ENCODE results near the gene FEM1B.

Gene FEM1B

DNA sequence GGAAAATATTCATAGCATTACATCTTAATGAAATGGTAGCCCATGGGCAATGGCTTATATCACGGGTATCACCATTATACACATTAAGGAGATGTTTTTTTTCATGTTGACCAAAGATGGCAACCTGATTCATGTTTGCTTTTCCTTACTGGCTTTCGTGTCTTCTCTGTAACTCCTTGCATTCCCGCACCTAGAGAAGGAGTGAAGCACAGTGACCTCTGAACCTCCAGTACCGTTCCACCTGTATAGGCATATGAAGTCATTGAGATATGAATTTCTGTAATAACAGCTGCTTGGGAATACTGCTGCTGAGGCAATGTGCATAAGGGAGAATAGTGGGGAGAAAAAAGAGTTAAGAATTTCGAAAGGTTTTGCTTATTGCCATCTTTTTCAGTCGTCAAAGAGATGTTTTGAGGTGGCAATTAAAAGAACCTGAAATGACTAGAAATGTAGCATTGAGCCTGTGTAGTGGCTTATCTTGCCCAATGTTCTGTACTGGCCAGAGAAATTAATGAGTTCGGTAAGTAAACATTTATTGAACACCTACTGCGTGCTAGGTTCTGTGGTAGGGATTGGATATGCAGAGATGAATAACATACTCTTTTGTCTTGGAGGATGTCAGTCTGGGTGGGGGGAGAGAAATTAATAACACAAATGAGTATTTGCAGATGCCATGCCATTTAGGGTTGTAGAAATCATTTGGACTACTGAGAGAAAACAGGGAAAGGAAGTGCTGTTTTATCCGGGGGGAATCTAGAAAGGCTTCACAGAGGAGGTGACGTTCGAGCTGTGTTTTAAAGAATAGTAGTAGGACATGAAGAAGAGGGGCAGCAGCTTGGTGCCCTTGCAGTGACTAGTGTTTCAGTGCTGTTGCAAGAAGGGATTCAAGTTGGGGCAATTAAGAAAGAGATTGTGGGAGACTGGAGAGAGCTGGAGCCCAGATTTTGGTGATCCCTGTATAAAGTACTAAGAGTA is 2.5 kb downstream of the FEM1B start:
- Histone ChIP-seq H3K27ac (peak overlapping the region in 16 of 21 experiments; percentile 3 to 100 (median 96)), H3K4me3 (peak overlapping the region; percentile 64 to 91 (median 86))

DNA sequence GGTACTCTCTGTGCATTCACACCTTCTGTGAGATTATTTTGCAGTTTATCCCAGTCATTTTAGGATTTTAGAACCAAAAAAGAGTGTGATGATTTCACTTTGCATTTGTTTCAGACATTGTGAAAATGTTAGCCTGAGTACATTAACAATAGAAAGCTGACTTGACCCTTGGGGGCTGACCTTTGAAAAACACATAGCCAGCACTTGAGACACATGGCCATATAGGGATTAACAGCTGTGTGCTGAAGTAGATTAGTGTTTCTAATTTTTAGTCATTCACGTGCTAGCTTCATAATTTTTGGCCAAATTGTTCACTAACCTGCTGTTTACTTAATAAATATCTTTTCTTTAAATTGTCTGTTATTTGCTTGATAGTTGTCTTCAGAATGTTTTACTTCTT is 3.5 kb downstream of the FEM1B start:
- peak overlapping the region in 6 of 7 experiments; percentile 0 to 91 (median 74) for H3K4me3 ChIP-seq
- peak overlapping the region in 17 of 21 experiments; percentile 4 to 100 (median 66) for H3K27ac ChIP-seq

GRCh38 chr15:68283401-68283800 is 5.9 kb downstream of the FEM1B start:
- Histone ChIP-seq H3K27ac (peak overlapping the region in 1 of 21 experiments; percentile 67), H3K4me3 (no peak overlapping the region)

- Histone ChIP-seq H3K4me3 (no peak overlapping the region), H3K27ac (peak overlapping the region in 2 of 21 experiments; percentile 1 to 39)
Observed at GRCh38 chr15:68284616-68285258, 7.2 kb downstream of the FEM1B start.

DNA sequence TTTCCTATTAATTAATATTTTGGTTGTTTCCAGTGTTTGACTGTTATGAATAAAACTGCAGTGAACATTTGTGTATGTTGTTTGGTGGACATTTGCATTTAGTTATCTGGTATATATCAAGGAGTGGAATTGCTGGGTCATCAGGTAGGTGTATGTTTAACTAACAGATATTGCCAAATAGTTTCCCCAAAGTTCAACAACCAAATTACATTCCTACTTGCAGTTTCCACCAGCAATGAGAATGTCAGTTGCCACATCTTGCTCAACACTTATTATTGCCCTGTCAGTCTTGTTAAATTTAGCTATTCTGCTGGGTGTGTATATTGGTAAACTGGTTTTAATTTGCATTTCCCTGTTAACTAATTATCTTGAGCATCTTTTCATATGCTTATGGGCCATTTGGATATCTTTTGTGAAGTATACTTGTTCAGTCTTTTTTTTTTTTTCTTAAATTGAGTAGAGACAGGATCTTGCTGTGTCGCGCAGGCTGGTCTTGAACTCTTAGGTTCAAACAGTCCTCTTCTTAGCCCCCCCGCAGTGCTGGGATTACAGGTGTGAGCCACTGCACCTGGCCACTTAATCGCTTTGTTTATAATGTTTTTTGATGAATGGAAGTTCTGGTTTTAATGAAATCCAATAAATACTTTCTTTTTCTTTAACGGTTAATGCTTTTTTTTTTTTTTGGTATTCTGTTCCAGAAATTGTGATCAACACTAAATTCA is 7.9 kb downstream of the FEM1B start:
- no peak overlapping the region for H3K4me3 ChIP-seq
- peak overlapping the region in 3 of 21 experiments; percentile 1 to 39 (median 20) for H3K27ac ChIP-seq

- H3K4me3 ChIP-seq: no peak overlapping the region
Observed at GRCh38 chr15:68286256-68286655, 8.7 kb downstream of the FEM1B start.

DNA sequence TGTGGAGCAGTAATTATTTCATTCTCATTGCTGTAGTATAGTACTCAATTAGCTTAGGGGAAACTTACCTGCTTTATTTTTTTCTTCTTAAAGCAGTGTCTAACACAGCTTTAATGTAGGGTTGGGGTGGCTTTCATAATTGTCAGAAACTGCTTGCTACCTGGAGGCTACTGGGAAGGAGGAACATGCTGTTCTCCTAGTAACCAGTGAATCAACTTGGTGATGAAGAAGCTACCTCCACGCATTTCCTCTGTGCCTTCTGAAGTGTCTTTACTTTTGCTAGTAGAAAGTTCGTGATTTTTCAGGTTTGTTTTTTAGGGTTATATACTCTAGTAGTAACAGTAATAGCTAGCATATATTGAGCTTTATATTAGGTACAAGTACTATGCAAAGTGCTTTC is 11.5 kb downstream of the FEM1B start:
- Histone ChIP-seq H3K4me3 (no peak overlapping the region), H3K27ac (no peak overlapping the region)

More at GRCh38 chr15:68286256-68286655, 8.7 kb downstream of the FEM1B start:
- peak overlapping the region in 1 of 21 experiments; percentile 21 for H3K27ac ChIP-seq

DNA sequence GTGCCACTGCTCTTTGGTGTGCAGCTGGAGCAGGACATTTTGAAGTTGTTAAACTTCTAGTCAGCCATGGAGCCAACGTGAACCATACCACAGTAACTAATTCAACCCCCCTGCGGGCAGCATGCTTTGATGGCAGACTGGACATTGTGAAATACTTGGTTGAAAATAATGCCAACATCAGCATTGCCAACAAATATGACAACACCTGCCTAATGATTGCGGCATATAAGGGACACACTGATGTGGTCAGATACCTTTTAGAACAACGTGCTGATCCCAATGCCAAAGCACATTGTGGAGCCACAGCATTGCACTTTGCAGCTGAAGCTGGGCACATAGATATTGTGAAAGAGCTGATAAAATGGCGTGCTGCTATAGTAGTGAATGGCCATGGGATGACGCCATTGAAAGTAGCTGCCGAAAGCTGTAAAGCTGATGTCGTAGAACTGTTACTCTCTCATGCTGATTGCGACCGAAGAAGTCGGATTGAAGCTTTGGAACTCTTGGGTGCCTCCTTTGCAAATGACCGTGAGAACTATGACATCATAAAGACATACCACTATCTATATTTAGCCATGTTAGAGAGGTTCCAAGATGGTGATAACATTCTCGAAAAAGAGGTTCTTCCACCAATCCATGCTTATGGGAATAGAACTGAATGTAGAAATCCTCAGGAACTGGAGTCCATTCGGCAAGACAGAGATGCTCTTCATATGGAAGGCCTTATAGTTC is 12.2 kb downstream of the FEM1B start:
- H3K4me3 ChIP-seq: no peak overlapping the region
- no peak overlapping the region for H3K27ac ChIP-seq

DNA sequence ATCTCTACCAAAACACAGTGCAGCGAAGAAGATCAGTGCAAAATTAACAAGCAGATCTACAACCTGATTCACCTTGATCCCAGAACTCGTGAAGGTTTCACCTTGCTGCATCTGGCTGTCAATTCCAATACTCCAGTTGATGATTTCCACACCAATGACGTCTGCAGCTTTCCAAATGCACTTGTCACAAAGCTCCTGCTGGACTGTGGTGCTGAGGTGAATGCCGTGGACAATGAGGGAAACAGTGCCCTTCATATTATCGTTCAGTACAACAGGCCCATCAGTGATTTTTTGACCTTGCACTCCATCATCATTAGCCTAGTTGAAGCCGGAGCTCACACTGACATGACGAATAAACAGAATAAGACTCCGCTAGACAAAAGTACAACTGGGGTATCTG is 13.2 kb downstream of the FEM1B start:
- H3K27ac ChIP-seq: no peak overlapping the region
- H3K4me3 ChIP-seq: no peak overlapping the region

- Histone ChIP-seq H3K27ac (no peak overlapping the region), H3K4me3 (no peak overlapping the region)
Observed at GRCh38 chr15:68292157-68292781, 14.7 kb downstream of the FEM1B start.

DNA sequence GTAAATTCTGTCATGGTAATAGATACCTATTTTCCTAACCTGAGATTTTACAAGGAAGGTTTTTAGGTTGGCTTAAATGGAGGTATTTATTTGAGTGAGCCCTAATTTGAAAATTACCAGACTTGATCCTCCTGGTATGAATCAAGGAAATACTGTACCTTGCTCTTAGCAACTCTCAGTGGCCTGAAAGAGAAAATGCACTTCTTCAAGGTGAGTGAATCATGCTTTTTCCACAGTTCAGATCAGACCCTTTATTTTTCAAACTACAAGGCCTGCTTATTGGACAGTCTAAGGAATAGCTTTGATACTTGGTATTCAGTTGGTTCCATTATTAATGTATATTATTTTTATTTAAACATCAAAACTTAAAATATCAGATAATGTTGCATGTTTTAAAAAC is 15.4 kb downstream of the FEM1B start:
- Histone ChIP-seq H3K4me3 (no peak overlapping the region), H3K27ac (no peak overlapping the region)

DNA sequence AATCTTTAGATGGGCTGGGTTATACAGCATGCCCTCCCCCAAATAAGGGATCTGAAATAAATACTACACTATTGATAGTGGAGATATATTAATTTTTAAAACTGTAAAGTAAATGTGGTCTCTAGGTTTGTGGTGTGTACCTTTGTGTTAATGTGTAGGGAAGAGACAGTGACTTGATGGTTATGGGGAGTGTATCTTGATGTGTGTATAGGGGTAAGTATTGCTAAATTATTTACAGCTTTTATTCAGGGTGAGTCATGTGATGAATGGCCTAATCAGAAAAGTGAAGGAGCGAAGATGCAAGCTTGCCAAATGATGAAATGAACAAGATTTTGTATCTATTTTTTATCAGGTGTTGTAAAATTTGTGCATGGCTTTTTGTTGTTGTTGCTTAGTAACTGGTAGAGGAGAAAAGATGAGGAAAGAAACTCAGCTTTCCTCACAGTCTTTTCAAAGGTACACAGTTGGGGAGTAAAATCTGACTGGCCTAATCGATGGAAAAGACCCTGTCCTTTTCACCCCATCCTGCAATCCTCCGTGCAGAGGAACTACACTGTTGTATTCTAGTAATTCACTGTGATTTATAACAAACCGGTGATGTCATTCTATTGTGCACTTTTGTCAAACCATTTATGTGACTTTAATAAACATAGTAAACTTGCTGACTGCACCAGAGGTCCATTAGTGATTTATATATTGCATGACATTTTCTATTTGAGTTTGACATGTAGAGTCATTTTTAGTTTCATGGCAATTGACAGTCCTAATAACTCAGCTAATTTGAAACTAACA is 17.7 kb downstream of the FEM1B start:
- no peak overlapping the region for H3K27ac ChIP-seq
- no peak overlapping the region for H3K4me3 ChIP-seq

GRCh38 chr15:68298336-68298735 is 20.8 kb downstream of the FEM1B start:
- no peak overlapping the region for H3K4me3 ChIP-seq
- peak overlapping the region in 12 of 21 experiments; percentile 8 to 87 (median 64) for H3K27ac ChIP-seq

- H3K4me3 ChIP-seq: peak overlapping the region in 5 of 7 experiments; percentile 7 to 26 (median 15)
- peak overlapping the region in 20 of 21 experiments; percentile 5 to 87 (median 50) for H3K27ac ChIP-seq
Observed at GRCh38 chr15:68298882-68299381, 21.4 kb downstream of the FEM1B start.

DNA sequence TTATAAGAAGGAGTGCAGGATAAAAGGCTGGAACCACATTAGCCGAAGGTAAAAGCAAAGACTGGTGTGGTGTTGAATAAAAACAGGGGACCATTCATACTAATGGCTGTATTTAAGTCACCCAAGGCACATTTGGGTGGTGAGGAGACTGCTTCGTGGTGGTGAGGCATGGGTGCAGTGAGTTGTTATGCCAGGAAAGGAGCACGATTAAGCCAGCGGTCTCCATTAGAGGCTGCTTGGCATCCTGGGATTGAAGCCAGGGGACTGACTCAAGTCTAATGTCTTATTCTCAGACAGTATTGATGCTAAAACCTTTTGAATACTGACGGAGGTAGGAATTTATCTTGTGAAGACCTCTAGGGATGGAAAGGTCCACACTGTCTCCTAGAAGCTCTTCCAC is 21.9 kb downstream of the FEM1B start:
- peak overlapping the region in 18 of 21 experiments; percentile 8 to 87 (median 50) for H3K27ac ChIP-seq
- H3K4me3 ChIP-seq: peak overlapping the region in 2 of 7 experiments; percentile 17 to 26

DNA sequence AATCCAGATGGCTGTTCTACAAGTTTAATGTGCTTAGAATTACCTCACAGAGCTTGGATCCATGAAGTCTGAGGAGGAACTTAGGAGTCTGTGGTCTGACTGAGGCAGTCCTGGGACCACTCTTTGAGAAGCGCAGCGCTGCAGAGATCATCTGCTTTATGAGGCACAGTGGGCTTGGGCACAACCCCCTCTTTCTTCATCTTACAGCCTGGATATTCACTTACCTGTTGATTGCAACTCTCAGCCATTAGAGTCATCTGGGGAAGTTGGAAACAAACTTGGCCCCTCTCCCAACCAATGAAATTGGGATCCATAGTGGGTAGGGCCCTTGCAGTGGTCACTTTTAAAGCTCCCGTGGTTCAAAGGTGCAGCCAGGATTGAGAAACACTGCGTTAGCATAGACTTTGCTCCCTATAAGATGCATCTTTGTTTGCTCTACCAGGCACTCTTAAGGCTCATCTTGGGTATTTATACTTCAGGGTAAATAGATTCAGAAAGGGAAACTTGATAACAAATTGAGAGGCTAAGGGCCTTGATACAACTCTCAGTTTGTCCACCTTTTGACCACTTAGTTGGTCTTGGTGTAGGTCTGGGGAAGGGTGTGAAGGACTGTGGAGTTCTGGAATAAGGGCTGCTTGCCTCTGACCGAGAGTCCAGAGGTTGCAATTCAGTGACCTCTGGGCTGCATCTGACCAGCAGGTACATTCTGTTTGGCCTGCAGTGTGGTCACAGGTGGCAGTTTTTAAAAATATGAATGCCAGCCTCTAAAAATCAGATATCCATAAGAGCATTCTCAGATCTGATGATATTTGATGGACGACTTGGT is 22.8 kb downstream of the FEM1B start:
- H3K27ac ChIP-seq: peak overlapping the region in 7 of 21 experiments; percentile 21 to 87 (median 50)
- H3K4me3 ChIP-seq: no peak overlapping the region

GRCh38 chr15:68301301-68301700 is 23.8 kb downstream of the FEM1B start:
- Histone ChIP-seq H3K27ac (no peak overlapping the region), H3K4me3 (no peak overlapping the region)
